ENCODE data around the gene RXFP4. TPM values are rescaled to one million over a fixed set of nuclear protein-coding genes. Genes with fewer than 3 reads are reported as not detected.

Gene RXFP4
- total RNA-seq, 2 experiments from 2014 or later = not detected

- ChIA-PET CTCF (interaction anchor here (1.0 to 6.7 kb wide), 6 partner anchors 8 to 405 kb away, joined by 3 to 77 read pairs (median 4); partner anchors contain the start of gene ARHGEF2), POLR2A (interaction anchor here (0.7 to 3.7 kb wide), 2 partner anchors 47 to 170 kb away, joined by 4 to 32 read pairs; partner anchors contain the start of gene ARHGEF2)
Observed at GRCh38 chr1:155931332-155932038, 10.0 kb upstream of the RXFP4 start.

DNA sequence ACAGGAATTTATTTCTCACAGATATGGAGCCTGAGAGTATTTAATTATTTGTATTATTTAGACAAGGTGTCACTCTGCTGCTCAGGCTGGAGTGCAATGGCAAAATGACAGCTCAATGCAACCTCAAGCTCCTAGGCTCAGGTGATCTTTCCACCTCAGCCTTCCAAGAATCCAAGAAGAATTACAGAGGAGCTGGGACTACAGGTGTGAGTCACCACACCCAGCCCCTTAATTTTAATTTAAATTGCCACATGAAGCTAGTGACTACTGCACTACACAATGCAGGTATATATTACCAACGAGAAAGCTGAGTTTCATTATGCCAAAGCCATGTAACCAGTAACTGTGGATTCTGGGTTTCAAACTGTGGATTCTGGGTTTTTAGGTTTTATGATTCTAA lies 9.4 kb upstream of the RXFP4 start:
- H3K27me3 Mint-ChIP-seq = no peaks in the 10 kb centered on the region
- H3K27ac Mint-ChIP-seq = no peak overlapping the region
- H3K9me3 Mint-ChIP-seq = no peaks in the 10 kb centered on the region
- H3K36me3 Mint-ChIP-seq = peaks cover 37% of the 10 kb centered on the region
- H3K4me1 Mint-ChIP-seq (ENCODE audit: low read depth) = peaks cover 42% of the 10 kb centered on the region
- peak overlapping the region; percentile 33 for H3K4me3 Mint-ChIP-seq
- ChIA-PET POLR2A (interaction anchor here (3.7 kb wide), 1 partner anchor 46 kb away, joined by 32 read pairs; the partner anchor contains the start of gene ARHGEF2), CTCF (interaction anchor here (1.1 to 6.7 kb wide), 5 partner anchors 9 to 405 kb away, joined by 3 to 77 read pairs (median 4); partner anchors contain the start of gene ARHGEF2)
- DNase-seq = no peak
- intact Hi-C loops (cut with micrococcal nuclease) = loop anchor here (5.0 kb wide), 1 partner anchor 405 kb away; the partner anchor contains the start of genes CCT3 and TSACC

More at GRCh38 chr1:155931332-155932038, 10.0 kb upstream of the RXFP4 start:
- peaks cover 43% of the 10 kb centered on the region for H3K36me3 Mint-ChIP-seq
- no peak for DNase-seq
- no peaks in the 10 kb centered on the region for H3K27me3 Mint-ChIP-seq
- H3K9me3 Mint-ChIP-seq = no peaks in the 10 kb centered on the region
- intact Hi-C loops (cut with micrococcal nuclease) = loop anchor here (5.0 kb wide), 1 partner anchor 406 kb away; the partner anchor contains the start of genes CCT3 and TSACC
- no peak overlapping the region for H3K27ac Mint-ChIP-seq
- peaks cover 42% of the 10 kb centered on the region for H3K4me1 Mint-ChIP-seq (ENCODE audit: low read depth)
- H3K4me3 Mint-ChIP-seq = peak overlapping the region; percentile 33

GRCh38 chr1:155932487-155932886 lies 9.0 kb upstream of the RXFP4 start:
- Mint-ChIP-seq H3K4me3 (peak overlapping the region; percentile 61), H3K27ac (peak overlapping the region; percentile 45), H3K9me3 (no peaks in the 10 kb centered on the region), H3K36me3 (peaks cover 34% of the 10 kb centered on the region), H3K27me3 (no peaks in the 10 kb centered on the region), H3K4me1 (ENCODE audit: low read depth) (peaks cover 42% of the 10 kb centered on the region)
- DNase-seq = no peak
- intact Hi-C loops (cut with micrococcal nuclease) = loop anchor here (5.0 kb wide), 1 partner anchor 405 kb away; the partner anchor contains the start of genes CCT3 and TSACC
- POLR2A ChIA-PET = interaction anchor here (3.7 kb wide), 1 partner anchor 46 kb away, joined by 32 read pairs; the partner anchor contains the start of gene ARHGEF2
- CTCF ChIA-PET = interaction anchor here (0.7 to 6.7 kb wide), 5 partner anchors 9 to 601 kb away, joined by 3 to 77 read pairs (median 4); partner anchors contain the start of gene ARHGEF2

DNA sequence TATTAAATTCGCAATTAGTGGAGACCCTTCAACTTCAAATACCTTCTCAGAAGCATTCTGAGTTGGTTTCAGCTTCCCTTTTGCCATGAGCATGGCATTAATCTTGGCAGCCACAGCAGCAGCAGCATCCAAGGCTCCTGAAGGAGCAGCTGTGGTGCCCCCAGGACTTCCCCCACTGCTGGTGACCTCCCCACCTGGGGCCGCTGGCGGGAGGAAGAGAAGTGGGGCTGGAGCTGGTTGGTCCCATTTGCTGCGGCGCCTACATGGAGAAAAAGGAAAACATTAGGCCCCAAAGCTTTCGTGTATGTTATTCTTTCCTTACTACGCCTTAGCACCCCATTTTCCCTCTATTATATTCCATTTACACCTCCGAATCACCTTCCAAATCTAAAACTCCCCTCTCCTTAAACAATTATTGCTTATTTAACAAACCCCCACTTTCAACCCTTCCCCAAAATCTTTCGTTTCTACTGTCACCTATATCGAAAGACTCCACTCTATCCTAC lies 7.8 kb upstream of the RXFP4 start:
- H3K9me3 Mint-ChIP-seq = no peaks in the 10 kb centered on the region
- no peak overlapping the region for H3K4me3 Mint-ChIP-seq
- POLR2A ChIA-PET = interaction anchor here (0.6 to 3.7 kb wide), 14 partner anchors 9 to 164 kb away, joined by 3 to 32 read pairs (median 4); partner anchors contain the start of genes ARHGEF2 and SYT11
- H3K27me3 Mint-ChIP-seq = no peaks in the 10 kb centered on the region
- CTCF ChIA-PET = interaction anchor here (0.9 to 6.7 kb wide), 7 partner anchors 12 to 133 kb away, joined by 3 to 77 read pairs (median 4); partner anchors contain the start of gene ARHGEF2
- no peak overlapping the region for H3K27ac Mint-ChIP-seq
- peaks cover 30% of the 10 kb centered on the region for H3K36me3 Mint-ChIP-seq
- intact Hi-C loops (cut with micrococcal nuclease) = loop anchor here (1.0 to 5.0 kb wide), 6 partner anchors 13 to 404 kb away; partner anchors contain the start of genes CCT3, LAMTOR2, RIT1 and TSACC
- peaks cover 46% of the 10 kb centered on the region for H3K4me1 Mint-ChIP-seq (ENCODE audit: low read depth)
- peak; percentile 31 for DNase-seq

- ChIA-PET CTCF (interaction anchor here (0.7 to 6.7 kb wide), 7 partner anchors 11 to 132 kb away, joined by 3 to 77 read pairs (median 4); partner anchors contain the start of gene ARHGEF2), POLR2A (interaction anchor here (0.6 to 3.7 kb wide), 19 partner anchors 9 to 348 kb away, joined by 3 to 32 read pairs (median 4); partner anchors contain the start of genes ARHGEF2, SMG5 and SYT11)
- no peaks in the 10 kb centered on the region for H3K27me3 Mint-ChIP-seq
- H3K36me3 Mint-ChIP-seq = peaks cover 25% of the 10 kb centered on the region
- intact Hi-C loops (cut with micrococcal nuclease) = loop anchor here (1.0 to 5.0 kb wide), 6 partner anchors 12 to 403 kb away; partner anchors contain the start of genes CCT3, LAMTOR2, RIT1 and TSACC
- H3K9me3 Mint-ChIP-seq = no peaks in the 10 kb centered on the region
- no peak within 1 kb of the TSS for H3K4me3 Mint-ChIP-seq
- no peak within 1 kb of the TSS for H3K27ac Mint-ChIP-seq
- peak; percentile 97 for DNase-seq
- H3K4me1 Mint-ChIP-seq (ENCODE audit: low read depth) = peaks cover 42% of the 10 kb centered on the region
Observed at GRCh38 chr1:155934097-155934935, 7.1 kb upstream of the RXFP4 start, which contains the start of gene KHDC4. Gene KHDC4 (minus strand): TSS chr1:155934413. CDS start chr1:155934373, 40 bp downstream.

GRCh38 chr1:155934936-155935590 lies 6.4 kb upstream of the RXFP4 start:
- H3K27me3 Mint-ChIP-seq = no peaks in the 10 kb centered on the region
- no peak overlapping the region for H3K4me3 Mint-ChIP-seq
- CTCF ChIA-PET = interaction anchor here (0.7 to 6.7 kb wide), 4 partner anchors 11 to 55 kb away, joined by 3 to 77 read pairs (median 40); partner anchors contain the start of gene ARHGEF2
- intact Hi-C loops (cut with micrococcal nuclease) = loop anchor here (1.0 to 5.0 kb wide), 6 partner anchors 11 to 402 kb away; partner anchors contain the start of genes CCT3, LAMTOR2, RIT1 and TSACC
- POLR2A ChIA-PET = interaction anchor here (0.7 to 3.7 kb wide), 11 partner anchors 9 to 75 kb away, joined by 3 to 32 read pairs (median 4); partner anchors contain the start of genes ARHGEF2 and SYT11
- peaks cover 22% of the 10 kb centered on the region for H3K36me3 Mint-ChIP-seq
- DNase-seq = peak; percentile 20
- peaks cover 40% of the 10 kb centered on the region for H3K4me1 Mint-ChIP-seq (ENCODE audit: low read depth)
- no peaks in the 10 kb centered on the region for H3K9me3 Mint-ChIP-seq
- H3K27ac Mint-ChIP-seq = no peak overlapping the region

DNA sequence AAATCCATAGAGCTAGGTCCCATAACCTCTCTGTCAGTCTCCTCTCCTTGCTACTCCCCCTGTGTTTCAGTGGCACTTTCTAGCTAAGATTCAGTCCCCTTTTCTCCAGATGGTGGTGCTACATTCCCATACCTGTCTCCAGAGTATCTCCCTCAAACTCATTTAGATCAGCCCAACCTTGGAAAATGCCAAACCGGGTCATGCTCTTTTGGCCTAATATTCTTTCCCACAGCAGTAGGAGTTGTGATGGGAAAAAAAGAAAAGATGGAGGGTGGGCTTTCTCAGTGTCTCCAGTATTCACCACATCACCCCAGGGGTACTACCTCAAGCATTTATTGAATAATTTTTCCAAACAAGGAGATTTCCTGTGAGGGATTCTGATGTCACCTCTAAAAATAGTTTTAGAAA lies 3.2 kb upstream of the RXFP4 start:
- H3K4me1 Mint-ChIP-seq (ENCODE audit: low read depth) = peaks cover 42% of the 10 kb centered on the region
- DNase-seq = peak; percentile 39
- H3K4me3 Mint-ChIP-seq = peak overlapping the region; percentile 0

DNA sequence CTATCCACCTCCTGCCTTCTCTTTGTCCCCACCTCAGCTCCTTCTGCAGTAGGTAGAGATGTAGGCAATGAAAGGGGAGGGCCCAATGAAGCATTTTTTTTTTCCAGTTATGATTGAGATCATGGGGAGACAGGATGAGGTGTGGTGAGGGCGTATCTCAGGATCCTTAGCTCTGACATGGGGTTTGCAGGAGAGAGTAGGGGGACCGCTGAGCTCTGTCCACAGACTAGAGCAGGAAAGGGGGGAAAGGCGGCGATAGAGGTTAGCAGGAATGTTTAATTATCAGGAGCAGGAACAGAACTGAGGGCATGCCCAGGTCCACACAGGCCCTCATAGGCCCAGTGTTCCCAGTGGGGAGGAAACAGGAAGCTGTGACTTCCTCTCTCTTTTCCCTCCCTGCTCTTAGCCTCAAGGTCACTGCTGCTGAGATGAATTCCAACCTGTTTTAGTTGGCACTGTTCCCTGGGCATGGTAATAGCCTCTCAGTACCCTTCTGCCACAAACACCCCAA lies 901 bp upstream of the RXFP4 start:
- intact Hi-C loops (cut with micrococcal nuclease) = loop anchor here (10.0 kb wide), 1 partner anchor 284 kb away; no protein-coding TSS in a partner anchor
- Mint-ChIP-seq H3K4me1 (ENCODE audit: low read depth) (peaks cover 55% of the 10 kb centered on the region), H3K27me3 (no peaks in the 10 kb centered on the region), H3K9me3 (no peaks in the 10 kb centered on the region), H3K27ac (peak overlapping the region; percentile 68), H3K36me3 (no peaks in the 10 kb centered on the region), H3K4me3 (no peak overlapping the region)
- peak; percentile 16 for DNase-seq
- ChIA-PET POLR2A (interaction anchor here (0.5 to 4.1 kb wide), 3 partner anchors 37 to 277 kb away, joined by 3 to 24 read pairs (median 3); partner anchors contain the start of gene ARHGEF2), CTCF (interaction anchor here (1.2 to 5.6 kb wide), 3 partner anchors 37 to 50 kb away, joined by 5 to 92 read pairs (median 29); partner anchors contain the start of gene ARHGEF2)

More for the DNA sequence above, 3.2 kb upstream of the RXFP4 start:
- peak overlapping the region; percentile 30 for H3K27ac Mint-ChIP-seq
- no peaks in the 10 kb centered on the region for H3K9me3 Mint-ChIP-seq
- ChIA-PET POLR2A (interaction anchor here (4.1 kb wide), 1 partner anchor 40 kb away, joined by 24 read pairs; the partner anchor contains the start of gene ARHGEF2), CTCF (interaction anchor here (0.5 to 5.6 kb wide), 23 partner anchors 8 to 128 kb away, joined by 3 to 92 read pairs (median 5); partner anchors contain the start of gene ARHGEF2)
- H3K27me3 Mint-ChIP-seq = no peaks in the 10 kb centered on the region
- no peaks in the 10 kb centered on the region for H3K36me3 Mint-ChIP-seq
- intact Hi-C loops (cut with micrococcal nuclease) = loop anchor here (1.0 kb wide), 3 partner anchors 8 to 128 kb away; no protein-coding TSS in a partner anchor

DNA sequence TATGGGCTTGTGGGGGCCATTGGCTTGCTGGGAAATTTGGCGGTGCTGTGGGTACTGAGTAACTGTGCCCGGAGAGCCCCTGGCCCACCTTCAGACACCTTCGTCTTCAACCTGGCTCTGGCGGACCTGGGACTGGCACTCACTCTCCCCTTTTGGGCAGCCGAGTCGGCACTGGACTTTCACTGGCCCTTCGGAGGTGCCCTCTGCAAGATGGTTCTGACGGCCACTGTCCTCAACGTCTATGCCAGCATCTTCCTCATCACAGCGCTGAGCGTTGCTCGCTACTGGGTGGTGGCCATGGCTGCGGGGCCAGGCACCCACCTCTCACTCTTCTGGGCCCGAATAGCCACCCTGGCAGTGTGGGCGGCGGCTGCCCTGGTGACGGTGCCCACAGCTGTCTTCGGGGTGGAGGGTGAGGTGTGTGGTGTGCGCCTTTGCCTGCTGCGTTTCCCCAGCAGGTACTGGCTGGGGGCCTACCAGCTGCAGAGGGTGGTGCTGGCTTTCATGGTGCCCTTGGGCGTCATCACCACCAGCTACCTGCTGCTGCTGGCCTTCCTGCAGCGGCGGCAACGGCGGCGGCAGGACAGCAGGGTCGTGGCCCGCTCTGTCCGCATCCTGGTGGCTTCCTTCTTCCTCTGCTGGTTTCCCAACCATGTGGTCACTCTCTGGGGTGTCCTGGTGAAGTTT lies 550 bp downstream of the RXFP4 start:
- Mint-ChIP-seq H3K27me3 (no peaks in the 10 kb centered on the region), H3K27ac (peak overlapping the region; percentile 68)

More for the DNA sequence above, 550 bp downstream of the RXFP4 start:
- Mint-ChIP-seq H3K4me1 (ENCODE audit: low read depth) (peaks cover 66% of the 10 kb centered on the region), H3K4me3 (no peak overlapping the region), H3K9me3 (no peaks in the 10 kb centered on the region), H3K36me3 (peaks cover 11% of the 10 kb centered on the region)
- POLR2A ChIA-PET = interaction anchor here (1.1 kb wide), 1 partner anchor 35 kb away, joined by 3 read pairs; no protein-coding TSS in a partner anchor
- intact Hi-C loops (cut with micrococcal nuclease) = loop anchor here (10.0 kb wide), 1 partner anchor 283 kb away; no protein-coding TSS in a partner anchor
- CTCF ChIA-PET = interaction anchor here (0.6 kb wide), 1 partner anchor 20 kb away, joined by 3 read pairs; no protein-coding TSS in a partner anchor
- no peak for DNase-seq
